ENCODE measurements around the gene RPL15.
"Not testable (repeated sequence)": the region's sequence is repeated elsewhere in the genome, so short reads cannot be mapped to it uniquely, and the experiment has no call there.

RPL15 gene

GRCh38 chr3:23916886-23917678 lies at the start of gene RPL15, which contains the start of gene NKIRAS1:
RPL15 (plus strand) TSS chr3:23917132; CDS start chr3:23917860, 728 bp downstream.
NKIRAS1 (minus strand) TSS chr3:23916990; CDS start chr3:23910904, 6,086 bp downstream.
- DNase-seq = peak; percentile 89 to 96

- DNase-seq = peak; percentile 34 to 64
Measured at GRCh38 chr3:23867400-23867799, 49.5 kb upstream of the RPL15 start.

- DNase-seq = no peak
Measured at GRCh38 chr3:23867838-23868237, 49.1 kb upstream of the RPL15 start.

DNA sequence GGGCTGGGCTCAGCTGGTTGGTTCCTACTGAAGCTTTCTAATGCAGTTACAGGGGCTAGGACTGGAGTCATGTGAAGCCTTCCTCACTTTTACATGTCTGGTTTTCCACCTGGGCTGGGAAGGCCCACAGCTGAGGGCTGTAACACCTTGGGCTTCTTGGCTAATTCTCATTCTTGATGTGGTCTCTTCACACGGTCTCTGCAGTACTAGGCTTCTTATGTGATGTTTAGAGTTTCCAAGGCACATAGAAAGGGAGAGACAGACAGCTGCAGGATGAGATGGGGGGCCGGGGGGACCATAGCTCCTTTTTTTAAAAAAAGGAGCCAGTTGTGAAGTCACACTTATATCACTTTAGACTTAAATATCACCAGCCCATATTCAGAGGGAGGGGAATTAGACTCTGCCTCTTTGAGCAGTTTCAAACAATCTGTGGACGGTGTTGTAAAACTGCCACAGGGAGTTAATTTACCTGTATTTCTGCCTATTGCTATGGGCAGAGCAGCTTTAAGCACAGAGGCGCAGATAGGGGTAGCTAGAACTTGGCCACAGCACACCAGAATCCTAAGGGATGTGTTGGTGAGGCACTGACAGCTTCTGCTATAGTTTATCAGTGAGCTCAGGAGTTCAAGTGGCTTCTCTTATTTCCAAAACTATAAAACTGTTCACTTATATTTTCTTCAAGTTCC lies 46.8 kb upstream of the RPL15 start:
- DNase-seq = no peak

- not testable (repeated sequence) for DNase-seq
Measured at GRCh38 chr3:23870663-23871043, 46.3 kb upstream of the RPL15 start.

- DNase-seq = not testable (repeated sequence)
Measured at GRCh38 chr3:23871361-23871760, 45.6 kb upstream of the RPL15 start.

- DNase-seq = no peak
Measured at GRCh38 chr3:23872330-23872729, 44.6 kb upstream of the RPL15 start.

DNA sequence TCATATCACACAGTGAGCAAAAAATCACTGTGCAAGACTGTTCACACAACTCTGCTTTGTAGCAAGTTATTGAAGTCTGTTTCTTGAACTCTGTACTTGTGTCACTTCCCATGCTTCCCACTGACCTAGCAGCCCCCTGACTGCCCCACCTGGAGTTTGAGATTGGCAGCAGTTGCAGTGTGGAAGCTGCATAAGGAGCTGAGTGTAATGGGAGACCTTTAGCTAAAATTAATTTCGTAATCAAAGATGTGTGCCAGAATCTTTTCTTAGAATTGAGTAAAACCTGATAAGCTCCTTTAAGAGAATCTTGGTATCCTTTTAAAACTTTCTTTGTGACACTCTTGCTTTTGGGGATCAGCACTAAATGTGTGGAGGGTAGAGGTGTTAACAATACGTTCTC lies 43.0 kb upstream of the RPL15 start:
- no peak for DNase-seq

DNA sequence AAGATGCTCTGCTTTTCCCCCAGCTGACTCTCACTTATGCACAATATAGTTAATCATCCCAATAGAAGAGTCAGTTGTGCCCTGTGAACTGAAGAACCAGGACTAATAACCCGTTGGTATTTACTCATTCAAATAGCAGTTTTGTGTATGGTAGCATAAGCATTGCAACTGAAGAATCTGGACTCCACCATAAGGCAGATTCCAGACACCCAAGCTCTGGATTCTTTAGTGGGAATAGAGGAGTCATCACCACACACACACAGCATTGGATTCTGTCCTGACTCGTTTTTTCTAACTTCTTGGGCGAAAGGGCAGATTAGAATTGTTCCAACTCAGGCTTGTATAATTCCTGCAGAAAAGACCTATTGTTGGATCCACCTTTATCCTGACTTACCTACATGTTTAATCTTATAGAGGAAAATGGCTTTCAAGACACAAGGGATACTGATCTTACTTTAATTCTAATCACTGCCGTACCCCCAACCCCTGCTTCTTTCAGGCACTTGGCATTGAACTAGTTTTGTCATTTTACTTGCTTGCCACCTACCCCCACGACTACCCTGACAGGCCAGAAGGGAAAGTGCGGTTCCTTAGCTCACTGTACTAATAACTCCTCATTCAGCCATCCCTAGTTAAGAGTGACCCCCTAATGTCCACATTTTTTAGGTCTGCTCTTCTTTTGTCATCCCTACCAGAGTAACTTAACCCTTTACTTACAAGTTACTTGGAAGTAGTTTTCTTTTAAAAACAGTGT lies 42.4 kb upstream of the RPL15 start:
- DNase-seq = peak; percentile 76 to 77

DNA sequence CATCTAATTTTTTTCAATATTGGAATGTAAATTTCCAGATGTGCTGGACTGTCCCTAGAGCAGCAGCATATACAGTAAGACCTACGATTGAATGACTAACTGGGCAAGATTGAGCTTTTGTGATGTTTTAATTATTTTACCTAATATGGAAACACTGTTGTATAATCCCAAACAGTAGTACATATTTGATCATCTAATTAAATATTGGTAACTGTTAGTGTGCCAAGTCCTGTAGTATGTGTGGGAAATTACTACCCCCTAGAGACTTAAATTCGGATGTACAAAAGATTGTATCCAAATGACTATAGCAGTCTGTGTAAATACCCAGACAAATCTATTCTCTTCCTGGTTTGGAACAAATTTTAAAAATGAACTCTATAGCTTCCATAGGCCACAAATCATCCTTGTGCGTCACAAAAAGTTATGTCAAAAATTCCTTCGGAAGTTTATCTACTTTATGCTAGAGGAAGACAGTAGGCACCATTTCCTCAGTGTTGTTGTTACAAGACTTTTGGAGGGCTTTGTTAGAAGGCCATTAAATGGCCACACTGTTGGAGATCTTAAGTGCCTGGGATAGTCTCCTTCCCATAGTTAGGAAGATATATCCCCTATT lies 41.7 kb upstream of the RPL15 start:
- peak in 1 of 2 experiments; percentile 17 for DNase-seq

- DNase-seq = peak in 1 of 2 experiments; percentile 54
Measured at GRCh38 chr3:23876923-23877322, 40.0 kb upstream of the RPL15 start.

DNA sequence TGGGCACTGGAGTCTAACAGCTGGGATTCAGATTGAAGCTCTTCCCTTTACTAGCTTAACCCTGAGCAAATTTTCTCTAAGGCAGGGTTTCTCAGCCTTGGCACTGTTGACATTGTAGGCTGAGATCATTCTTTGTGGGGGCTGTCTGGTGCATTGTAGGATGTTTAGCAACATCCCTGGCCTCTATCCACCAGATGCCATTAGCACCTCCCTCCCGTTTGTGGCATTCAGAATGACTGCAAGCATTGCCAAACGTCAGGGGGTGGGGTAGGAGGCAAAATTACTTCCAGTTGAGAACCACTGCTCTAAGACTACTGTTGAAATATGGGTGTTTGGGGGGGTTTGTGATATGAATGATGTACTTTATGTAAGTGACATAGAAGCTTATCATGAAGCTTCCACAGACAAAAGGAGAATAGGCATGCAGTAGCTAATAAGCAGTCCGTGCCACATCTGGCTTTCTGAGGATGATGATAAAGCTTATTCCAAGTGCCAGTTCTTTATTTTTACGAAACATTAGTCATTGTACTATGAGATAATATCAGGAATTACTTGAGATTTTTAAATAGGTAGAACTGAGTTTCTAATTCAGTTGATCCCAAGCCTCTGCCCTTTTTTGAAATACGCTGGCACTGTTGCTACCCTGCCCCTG lies 39.5 kb upstream of the RPL15 start:
- DNase-seq = no peak

DNA sequence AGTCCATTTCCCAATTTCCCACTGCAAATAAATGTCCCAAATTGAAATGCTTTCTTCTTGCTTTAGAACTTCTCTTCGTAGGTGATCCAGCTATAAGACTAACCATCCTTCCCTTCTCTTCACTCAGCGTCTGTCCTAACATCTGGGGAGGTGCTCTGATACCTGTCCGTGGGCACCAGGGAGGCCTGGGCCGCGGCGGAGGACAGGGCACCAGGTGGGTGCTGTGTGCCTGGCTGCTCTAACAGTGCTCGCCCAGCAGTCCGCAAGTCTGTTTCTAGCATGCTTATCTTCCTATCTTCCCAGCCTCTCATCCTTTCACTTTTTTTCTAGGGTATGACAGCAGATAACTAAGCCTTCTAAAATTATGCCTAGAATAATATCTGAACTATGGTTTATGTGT lies 37.4 kb upstream of the RPL15 start:
- DNase-seq = no peak

- no peak for DNase-seq
Measured at GRCh38 chr3:23880703-23881339, 36.1 kb upstream of the RPL15 start.

GRCh38 chr3:23881993-23882392 lies 34.9 kb upstream of the RPL15 start:
- DNase-seq = not testable (repeated sequence)

- DNase-seq = no peak
Measured at GRCh38 chr3:23882487-23882918, 34.4 kb upstream of the RPL15 start.

GRCh38 chr3:23884481-23884880 lies 32.5 kb upstream of the RPL15 start:
- no peak for DNase-seq

DNA sequence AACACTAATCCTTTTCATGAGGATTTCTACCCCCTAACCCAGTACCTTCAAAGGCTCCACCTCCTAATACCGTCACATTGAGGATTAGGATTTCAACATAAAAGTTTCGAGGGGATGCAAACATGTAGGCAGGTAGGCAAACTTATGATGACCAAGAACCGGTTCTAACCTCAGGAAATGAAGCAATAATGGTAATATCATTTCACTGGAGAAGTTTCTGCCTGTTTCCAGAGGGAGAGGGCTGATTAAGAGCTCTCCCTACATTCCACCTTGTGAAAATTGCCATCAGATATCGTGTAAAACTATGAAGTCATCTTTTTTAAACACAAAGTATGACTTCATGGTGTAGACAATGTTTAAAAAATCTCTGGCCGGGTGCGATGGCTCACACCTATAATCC lies 31.7 kb upstream of the RPL15 start:
- DNase-seq = no peak

GRCh38 chr3:23886311-23886710 lies 30.6 kb upstream of the RPL15 start:
- DNase-seq = no peak

- peak in 1 of 2 experiments; percentile 29 for DNase-seq
Measured at GRCh38 chr3:23888617-23889228, 28.2 kb upstream of the RPL15 start.

GRCh38 chr3:23889386-23889785 lies 27.5 kb upstream of the RPL15 start:
- no peak for DNase-seq

All from NCI-H526 (cell line).